Measurements from ENCODE around the gene PRODH.
"Not testable (repeated sequence)": the region's sequence is repeated elsewhere in the genome, so short reads cannot be mapped to it uniquely, and the experiment has no call there.

The PRODH gene

DNA sequence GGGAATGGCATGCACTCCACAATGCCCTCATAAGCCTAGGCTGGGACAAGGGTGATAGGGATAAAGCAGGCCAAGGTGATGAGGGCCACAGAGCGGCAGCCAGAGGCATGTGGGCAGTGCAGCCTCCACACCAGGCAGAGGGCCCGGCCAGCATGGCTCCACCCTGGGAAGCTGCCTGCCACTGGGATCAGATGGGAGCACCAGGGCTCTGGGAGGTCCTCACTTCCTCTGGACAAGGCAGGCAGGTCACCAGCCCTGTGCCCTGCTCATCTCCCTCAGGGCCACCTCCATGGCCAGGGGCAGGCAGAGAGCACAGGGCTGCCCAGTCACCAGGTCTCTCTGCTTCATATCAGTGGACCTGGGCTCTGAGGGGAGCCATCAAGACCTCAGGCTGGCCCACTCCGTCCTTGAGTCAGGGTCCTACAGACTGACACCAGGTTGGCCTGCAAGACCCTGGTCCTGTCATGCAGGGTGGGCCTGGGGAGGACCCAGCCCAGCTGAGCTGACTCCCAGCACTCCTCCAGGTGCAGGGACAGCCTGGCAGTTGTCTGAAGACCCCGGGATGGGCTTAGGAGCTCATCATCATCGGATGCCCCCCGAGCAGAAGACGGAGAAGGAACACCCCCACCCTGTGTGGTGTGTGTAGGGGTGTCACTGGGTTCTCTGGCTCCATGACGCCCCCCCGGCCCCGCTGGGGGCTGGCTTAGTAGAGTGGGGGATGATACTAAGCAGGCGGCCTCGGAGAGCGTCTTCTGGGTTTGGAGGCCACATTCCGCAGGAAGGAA, 33.3 kb upstream of the PRODH start:
- DNase-seq, result not testable (repeated sequence)

DNA sequence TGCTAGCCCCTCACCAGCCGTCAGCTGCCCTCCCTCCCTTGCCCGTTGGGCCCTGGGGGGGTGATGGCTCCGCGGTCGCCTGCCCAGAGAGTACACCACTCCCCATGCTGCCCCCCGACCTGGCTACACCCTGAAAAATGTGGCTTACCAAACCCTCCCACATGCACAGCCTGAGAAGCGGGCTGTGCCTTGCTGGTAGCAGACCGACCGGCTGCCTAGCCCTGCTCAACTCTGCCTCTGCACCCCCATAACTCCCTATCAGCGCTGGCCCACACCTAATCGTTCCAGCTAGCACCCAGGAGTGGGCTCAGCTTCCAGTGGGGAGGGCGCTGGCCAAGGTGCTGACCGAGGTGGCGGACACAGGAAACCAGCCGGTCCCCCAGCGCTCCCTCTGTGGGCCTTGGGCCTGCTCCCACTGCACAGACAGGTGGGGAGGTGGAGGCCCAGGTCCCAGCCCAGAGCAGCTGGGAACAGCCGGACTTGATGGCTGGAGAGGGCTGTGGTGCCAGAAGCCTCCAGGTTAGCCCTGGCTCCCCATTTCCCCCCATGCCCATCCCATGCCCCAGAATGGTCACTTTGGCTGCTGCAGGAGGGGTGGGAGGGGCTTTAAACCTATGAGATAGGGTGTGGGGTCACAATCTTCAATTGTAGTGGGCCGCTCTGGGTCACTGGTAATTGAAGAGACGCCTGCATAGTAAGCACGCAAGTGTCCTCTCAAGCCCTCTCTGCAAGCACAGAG, 32.1 kb upstream of the PRODH start:
- DNase-seq, result peak; percentile 49

- DNase-seq, result not testable (repeated sequence)
These were observed 31.4 kb upstream of the PRODH start for GRCh38 chr22:18967391-18968010.

DNA sequence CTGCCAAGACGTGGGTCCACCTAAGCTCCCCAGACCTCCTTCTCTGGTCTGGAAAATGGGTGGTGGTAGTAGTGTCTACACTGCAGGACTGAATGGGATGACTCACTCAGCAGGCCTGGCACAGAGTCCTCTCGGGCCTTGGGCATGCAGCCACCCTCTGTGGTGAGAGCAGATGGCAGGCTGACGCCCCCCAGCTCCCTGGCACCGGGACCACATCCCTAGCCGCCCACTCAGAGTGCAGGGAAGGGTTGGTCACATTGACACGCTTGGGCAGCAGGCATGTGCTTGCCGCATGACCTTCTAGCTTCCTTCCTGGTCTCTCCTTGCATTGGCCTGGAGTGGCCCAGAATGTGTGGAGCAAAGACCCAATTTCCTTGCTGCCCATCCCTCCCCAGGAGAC, 30.7 kb upstream of the PRODH start:
- no peak for DNase-seq

DNA sequence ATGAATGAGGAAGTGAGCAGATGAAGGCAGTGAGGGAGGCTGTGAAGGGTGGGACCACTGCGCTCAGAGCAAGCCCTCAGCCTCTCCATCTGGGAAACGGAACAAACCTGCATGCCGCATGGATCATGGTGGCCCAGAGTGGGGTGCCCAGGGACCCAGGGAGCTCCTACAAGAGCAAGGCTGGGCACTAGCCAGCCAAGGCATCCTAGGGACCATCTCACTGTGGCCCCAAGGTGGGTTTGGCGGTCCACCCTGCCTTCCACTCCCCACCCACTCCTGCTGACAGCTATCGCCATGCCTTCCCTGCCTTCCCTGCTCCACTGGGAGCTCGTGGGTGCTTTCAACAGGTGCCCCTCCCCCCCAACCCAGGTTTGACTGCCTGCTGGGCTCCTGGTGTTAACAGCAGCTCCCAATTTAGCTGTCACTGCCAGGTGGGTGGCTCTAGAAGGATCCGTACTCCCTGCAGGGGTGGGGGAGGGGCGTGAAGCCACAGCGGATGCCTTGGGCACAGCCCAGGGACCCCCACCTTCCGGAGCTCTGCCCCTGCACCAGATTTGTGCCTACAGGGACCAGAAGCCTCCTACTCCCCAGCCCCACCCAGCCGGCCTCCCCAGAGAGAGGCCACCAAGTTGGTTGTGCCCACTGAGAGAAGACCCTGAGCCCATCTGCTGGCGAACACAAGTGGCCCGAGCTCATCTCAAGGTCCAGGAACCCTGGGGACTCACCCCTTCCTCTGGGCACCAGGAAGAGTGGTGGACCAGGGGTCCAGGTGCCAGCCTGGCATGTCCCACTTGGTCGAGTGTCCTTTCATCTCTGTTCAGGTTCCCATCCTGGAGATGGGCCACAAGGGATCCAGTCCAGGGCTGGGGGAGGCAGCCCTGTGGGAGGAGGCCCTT, 29.7 kb upstream of the PRODH start:
- no peak for DNase-seq

- not testable (repeated sequence) for DNase-seq
These were observed 28.6 kb upstream of the PRODH start for GRCh38 chr22:18964501-18965265.

DNA sequence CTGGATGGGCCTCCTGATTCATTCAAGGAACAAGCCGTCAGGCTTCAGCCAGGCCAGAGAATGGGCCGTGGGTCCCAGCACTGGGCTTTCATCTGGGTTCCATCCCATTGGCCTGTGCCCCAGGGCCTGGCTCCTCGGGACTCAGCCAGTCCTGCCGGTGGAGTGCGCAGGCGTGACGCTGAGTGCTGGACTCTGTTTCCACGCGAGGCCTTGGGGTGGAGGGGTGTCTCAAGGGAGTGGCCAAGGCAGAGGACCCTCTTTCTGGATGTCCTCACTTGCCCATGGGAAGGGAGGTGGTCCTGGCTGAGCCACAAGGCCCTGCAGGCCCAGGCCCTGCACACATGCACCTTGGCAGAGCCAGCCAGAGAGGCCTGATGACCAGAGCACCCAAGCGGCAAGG, 28.0 kb upstream of the PRODH start:
- not testable (repeated sequence) for DNase-seq

GRCh38 chr22:18962308-18962635, 26.2 kb upstream of the PRODH start:
- DNase-seq, result no peak

GRCh38 chr22:18961632-18962307, 25.7 kb upstream of the PRODH start:
- DNase-seq, result not testable (repeated sequence)

DNA sequence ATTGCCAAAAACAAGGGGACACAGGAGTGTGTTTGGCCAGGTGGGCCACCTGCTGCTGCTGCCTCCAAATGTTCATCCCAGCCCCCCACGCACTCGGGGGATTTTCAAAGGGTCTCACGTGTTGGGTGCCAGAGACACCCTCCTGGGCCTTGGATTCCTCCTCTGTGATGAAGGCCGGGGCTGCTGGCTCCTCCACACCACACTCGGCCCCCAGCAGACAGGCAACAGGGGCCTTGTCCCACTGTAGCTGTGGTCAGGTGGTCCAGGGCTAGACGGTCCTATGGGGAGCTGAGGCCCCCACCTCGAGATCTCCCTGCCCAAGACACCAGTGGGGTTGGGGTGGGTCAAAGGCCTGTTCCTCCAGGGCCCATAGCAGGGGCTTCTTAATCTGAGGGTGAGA, 25.1 kb upstream of the PRODH start:
- DNase-seq, result not testable (repeated sequence)

DNA sequence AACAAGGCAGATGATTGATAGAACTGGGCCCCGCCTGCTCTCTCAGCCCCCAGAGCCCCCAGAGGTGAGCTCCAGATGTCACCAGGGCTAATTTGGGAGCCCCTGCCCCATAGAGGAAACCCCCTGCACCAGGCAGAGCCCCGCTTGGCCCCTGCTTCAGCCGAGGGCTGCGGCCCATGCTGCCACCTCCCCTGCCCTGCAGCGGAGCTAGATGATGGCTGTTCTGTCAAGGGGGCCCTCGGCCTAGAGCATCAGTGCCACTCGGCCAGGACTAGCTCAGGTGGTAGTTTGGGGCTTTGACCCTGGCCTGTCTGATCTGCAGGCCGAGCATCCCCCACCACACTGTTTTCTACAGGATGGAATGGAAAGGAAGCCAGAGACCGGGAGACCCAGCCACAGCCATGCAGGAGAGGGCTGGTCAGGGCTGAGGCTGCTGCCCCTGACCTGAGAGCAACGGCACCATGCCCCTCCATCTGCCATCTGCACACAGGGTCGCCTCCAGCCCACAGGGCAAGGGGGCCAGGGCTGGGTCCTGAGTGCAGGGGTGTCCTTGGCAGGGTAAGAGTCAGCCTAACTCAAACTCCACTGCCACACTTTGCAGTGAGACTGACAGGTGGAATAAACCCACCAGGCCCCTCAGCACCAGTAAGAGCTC, 24.2 kb upstream of the PRODH start:
- not testable (repeated sequence) for DNase-seq

- not testable (repeated sequence) for DNase-seq
These were observed 23.6 kb upstream of the PRODH start for GRCh38 chr22:18959741-18960140.

DNA sequence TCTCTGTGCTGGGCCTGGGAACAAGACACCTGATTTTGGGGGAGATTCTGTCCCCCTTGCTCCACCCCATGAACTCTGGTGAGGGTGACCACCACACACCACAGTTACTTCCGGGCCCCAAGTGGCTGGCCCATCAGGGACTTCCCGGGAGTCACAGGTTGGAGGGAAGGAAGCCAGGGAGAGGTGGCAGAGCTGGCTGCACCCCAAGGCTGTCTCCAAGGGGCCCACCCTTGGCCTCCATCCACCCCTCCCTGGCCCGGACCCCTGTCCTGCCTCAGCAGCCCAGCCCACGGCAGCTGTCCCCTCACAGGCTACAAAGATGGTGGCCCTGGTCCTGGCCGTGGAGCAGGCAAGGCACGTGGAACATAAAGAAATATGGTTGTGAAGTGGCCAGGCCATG, 23.2 kb upstream of the PRODH start:
- not testable (repeated sequence) for DNase-seq

- DNase-seq, result not testable (repeated sequence)
These were observed 22.6 kb upstream of the PRODH start for GRCh38 chr22:18958738-18959137.

DNA sequence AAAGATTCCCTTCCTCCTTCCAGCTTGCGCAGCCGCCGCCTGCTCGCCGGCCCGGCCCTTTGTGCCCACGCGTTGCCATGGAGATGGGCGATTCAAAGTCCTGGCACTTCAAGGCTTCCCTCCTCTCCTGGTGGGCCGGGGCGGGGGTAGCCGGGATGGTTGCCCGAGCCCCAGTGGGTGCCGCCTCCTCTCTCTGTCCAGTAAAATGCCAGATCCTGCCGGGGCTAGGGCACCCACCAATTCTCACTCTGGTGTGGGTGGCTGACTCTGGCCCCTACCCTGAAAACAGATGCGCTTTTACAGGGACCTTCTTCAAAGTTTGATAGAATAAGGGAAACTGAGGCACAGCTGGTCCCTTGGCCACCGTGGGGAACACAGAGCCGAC, 22.2 kb upstream of the PRODH start:
- not testable (repeated sequence) for DNase-seq

- DNase-seq, result not testable (repeated sequence)
These were observed 21.7 kb upstream of the PRODH start for GRCh38 chr22:18957621-18958320.

DNA sequence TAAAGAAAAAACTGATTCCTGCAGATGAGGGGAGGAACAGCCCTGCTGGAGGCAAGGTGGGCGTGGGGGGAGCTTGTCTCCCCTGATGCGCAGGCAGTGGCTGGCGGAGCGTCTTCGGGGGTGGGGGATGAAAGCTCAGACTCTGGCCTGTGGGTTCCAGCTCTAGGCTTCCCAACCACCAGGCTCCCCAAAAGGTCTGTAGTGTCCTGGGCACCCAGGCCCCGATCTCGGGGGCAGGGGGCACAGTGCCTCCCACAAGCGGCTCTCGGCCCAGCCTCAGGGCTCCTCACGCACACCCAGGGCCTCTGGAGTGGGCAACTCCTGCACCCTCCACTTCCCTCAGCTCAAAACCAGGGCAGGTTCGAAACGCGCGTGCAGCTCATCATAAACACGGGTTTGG, 20.9 kb upstream of the PRODH start:
- DNase-seq, result not testable (repeated sequence)

- not testable (repeated sequence) for DNase-seq
These were observed 20.2 kb upstream of the PRODH start for GRCh38 chr22:18956121-18956895.

DNA sequence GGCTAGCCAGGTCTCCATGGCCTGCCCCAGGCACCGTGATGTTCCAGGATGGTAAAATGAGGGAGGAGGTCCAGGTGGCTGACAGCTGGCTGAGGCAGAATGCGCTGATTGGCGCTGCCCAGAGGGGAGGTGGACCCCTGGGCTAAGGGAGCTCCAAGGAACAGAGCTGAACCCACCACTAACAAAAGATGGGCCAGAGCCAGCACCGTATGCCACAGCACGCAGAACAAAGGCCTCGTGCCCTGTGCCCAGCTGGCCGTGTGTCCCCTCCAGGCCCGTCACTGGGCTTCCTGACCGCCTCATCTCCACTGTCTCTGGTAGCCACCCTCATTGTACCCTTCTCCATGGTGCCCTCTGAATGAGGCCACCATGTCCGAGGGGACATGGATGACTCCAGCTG, 19.6 kb upstream of the PRODH start:
- DNase-seq, result no peak

All from right kidney (tissue), 1 donor.